Measurements from ENCODE around the gene ANOS1. TPM values are rescaled to one million over a fixed set of nuclear protein-coding genes. Genes with fewer than 3 reads are reported as not detected.

ANOS1 gene, protein sequence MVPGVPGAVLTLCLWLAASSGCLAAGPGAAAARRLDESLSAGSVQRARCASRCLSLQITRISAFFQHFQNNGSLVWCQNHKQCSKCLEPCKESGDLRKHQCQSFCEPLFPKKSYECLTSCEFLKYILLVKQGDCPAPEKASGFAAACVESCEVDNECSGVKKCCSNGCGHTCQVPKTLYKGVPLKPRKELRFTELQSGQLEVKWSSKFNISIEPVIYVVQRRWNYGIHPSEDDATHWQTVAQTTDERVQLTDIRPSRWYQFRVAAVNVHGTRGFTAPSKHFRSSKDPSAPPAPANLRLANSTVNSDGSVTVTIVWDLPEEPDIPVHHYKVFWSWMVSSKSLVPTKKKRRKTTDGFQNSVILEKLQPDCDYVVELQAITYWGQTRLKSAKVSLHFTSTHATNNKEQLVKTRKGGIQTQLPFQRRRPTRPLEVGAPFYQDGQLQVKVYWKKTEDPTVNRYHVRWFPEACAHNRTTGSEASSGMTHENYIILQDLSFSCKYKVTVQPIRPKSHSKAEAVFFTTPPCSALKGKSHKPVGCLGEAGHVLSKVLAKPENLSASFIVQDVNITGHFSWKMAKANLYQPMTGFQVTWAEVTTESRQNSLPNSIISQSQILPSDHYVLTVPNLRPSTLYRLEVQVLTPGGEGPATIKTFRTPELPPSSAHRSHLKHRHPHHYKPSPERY
- total RNA-seq: not detected in 2 replicates

DNA sequence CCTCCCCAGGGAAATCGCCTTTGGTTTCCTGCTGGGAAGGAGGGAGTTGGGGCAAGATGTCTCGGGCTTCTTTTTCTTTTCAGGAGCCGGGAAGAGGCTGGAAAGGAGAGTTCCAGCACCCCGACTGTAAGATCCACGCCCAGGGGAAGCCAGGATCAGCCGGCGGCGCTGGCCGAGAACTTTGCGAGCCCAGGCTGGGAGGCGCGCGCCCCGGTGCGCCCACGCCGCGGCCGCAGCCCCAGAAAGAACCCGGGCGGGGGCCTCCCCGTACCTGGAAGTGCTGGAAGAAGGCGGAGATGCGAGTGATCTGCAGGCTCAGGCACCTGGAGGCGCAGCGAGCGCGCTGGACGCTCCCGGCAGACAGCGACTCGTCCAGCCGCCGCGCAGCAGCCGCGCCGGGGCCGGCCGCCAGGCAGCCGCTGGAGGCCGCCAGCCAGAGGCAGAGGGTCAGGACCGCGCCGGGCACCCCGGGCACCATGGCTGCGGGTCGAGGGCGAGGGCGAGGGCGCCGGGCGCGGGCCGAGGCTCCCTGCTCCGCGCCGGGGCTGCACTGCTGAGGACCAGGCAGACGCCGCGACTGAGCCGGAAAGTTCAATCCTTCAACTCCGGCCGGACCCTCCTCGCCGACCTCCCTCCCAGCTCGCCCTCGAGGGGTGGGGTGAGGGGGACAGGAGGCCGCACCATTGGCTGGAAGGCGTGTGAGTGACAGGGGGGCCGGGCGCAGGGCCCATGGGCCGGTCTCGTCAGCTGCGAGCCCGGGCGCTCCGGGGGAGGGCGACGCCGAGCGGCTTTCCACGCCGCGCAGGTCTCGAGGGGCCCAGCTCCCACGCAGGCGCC lies at the start of gene ANOS1:
ANOS1 (minus strand) TSS at position 579 of the 837 bp plus-strand sequence; CDS start at position 478, 101 bp downstream.

Other genes starting within 250 kb of the ANOS1 start
- gene FAM9A, start 69.2 kb upstream of the ANOS1 start, total RNA-seq: not detected in 2 replicates